K562 (cell line): ENCODE measurements around the gene COL6A1.

Experiments used
- BCLAF1 ChIP-seq, 2 experiments: fragments of 450-650 bp in 1 of 2; IDR thresholded peaks; 2 replicates each; pipeline ENCODE4 v1.6.1; 2011 to 2017; ENCODE audit warnings: low read depth in 2 of 2, antibody characterized with exemption in 1 of 2, borderline replicate concordance in 1 of 2, low read length in 1 of 2, mild to moderate bottlenecking in 1 of 2, mixed read lengths in 1 of 2; ENCODE audit not compliant: control insufficient read depth in 1 of 2
- CHD1 ChIP-seq: fragments of 200-600 bp; sonication (generic); IDR thresholded peaks from one replicate; pipeline ENCODE4 v1.6.1; 2012; ENCODE audit warnings: mild to moderate bottlenecking, moderate library complexity, low read length, inconsistent platforms
- CTCF ChIP-seq, 3 experiments: IDR thresholded peaks in 2 of 3; conservative IDR thresholded peaks in 1 of 3; 2 replicates each; pipeline ENCODE4 v1.5.1; 2011 to 2012; ENCODE audit warnings: low read length in 3 of 3, mild to moderate bottlenecking in 3 of 3, control low read depth in 2 of 3, improper control_type of control experiment in 1 of 3, inconsistent platforms in 1 of 3, low read depth in 1 of 3, mixed read lengths in 1 of 3, moderate library complexity in 1 of 3; ENCODE audit not compliant: insufficient read depth in 2 of 3
- FOXM1 ChIP-seq, 2 experiments: fragments of 450-650 bp in 1 of 2; sonication (generic) in 1 of 2; formaldehyde crosslinking in 1 of 2; IDR thresholded peaks; 2 replicates each; pipeline versions ENCODE4 v1.6.1 to v1.9.0; 2017 to 2022; ENCODE audit warnings: low read depth in 2 of 2, mild to moderate bottlenecking in 2 of 2, missing genetic modification reagents in 1 of 2, moderate library complexity in 1 of 2
- HNRNPK ChIP-seq: fragments of 200-400 bp; formaldehyde crosslinking; IDR thresholded peaks from one replicate; pipeline ENCODE4 v1.6.1; 2018; ENCODE audit warnings: mild to moderate bottlenecking, low read depth, low read length; ENCODE audit not compliant: poor library complexity, severe bottlenecking
- MEIS2 ChIP-seq: fragments of 450-650 bp; IDR thresholded peaks from 2 replicates; pipeline ENCODE4 v1.6.1; 2014; ENCODE audit warnings: mild to moderate bottlenecking; ENCODE audit not compliant: partially characterized antibody
- MTA2 ChIP-seq: fragments of 450-650 bp; IDR thresholded peaks from 2 replicates; pipeline ENCODE4 v1.6.1; 2016; ENCODE audit warnings: low read depth
- NFIC ChIP-seq: fragments of 450-650 bp; IDR thresholded peaks from 2 replicates; pipeline ENCODE4 v1.6.1; 2017; ENCODE audit warnings: mild to moderate bottlenecking, inconsistent platforms
- POLR2A ChIP-seq: fragments of 450-650 bp; conservative IDR thresholded peaks from 2 replicates; pipeline ENCODE4 v1.6.1; 2016
- RB1 ChIP-seq: fragments of 450-650 bp; IDR thresholded peaks from 2 replicates; pipeline ENCODE4 v1.6.1; 2017; ENCODE audit warnings: low read depth, mild to moderate bottlenecking
- TEAD2 ChIP-seq: fragments of 450-650 bp; IDR thresholded peaks from 2 replicates; pipeline ENCODE4 v1.6.1; 2016; ENCODE audit warnings: missing genetic modification characterization, control low read depth, missing compliant biosample characterization
- USF2 ChIP-seq: sonication (generic); formaldehyde crosslinking; IDR thresholded peaks from 2 replicates; pipeline ENCODE4 v1.5.0; 2020; ENCODE audit warnings: missing genetic modification reagents
- ZBTB8A ChIP-seq: fragments of 450-650 bp; IDR thresholded peaks from 2 replicates; pipeline ENCODE4 v1.6.1; 2018; ENCODE audit warnings: mild to moderate bottlenecking, moderate library complexity; ENCODE audit not compliant: partially characterized antibody

- no peak for TF ChIP-seq TEAD2 (tag)
- no peak for TF ChIP-seq RB1
- no peak for TF ChIP-seq MTA2
- no peak for TF ChIP-seq MEIS2
- no peak for TF ChIP-seq CTCF (IDR thresholded peaks at IDR 0.05 in 2 of 3, conservative IDR thresholded peaks at IDR 0.05 in 1 of 3; ENCODE audit: insufficient read depth in 2 of 3, low read depth in 1 of 3, low read length in 3 of 3)
- no peak for TF ChIP-seq HNRNPK
- no peak for TF ChIP-seq USF2 (CRISPR knock-in tag)
- no peak for TF ChIP-seq NFIC
- TF ChIP-seq FOXM1 (IDR thresholded peaks at IDR 0.05; ENCODE audit: low read depth), result no peak
- TF ChIP-seq FOXM1 (CRISPR knock-in tag; IDR thresholded peaks at IDR 0.05; ENCODE audit: low read depth), result no peak
- no peak for TF ChIP-seq POLR2A
- TF ChIP-seq BCLAF1 (IDR thresholded peaks at IDR 0.05; ENCODE audit: borderline replicate concordance in 1 of 2, control insufficient read depth in 1 of 2, low read depth in 2 of 2, low read length in 1 of 2), result no peak
- no peak for TF ChIP-seq CHD1
- TF ChIP-seq ZBTB8A, result no peak
Observed at GRCh38 chr21:45962531-45963231, 18.9 kb upstream of the COL6A1 start.
